Right atrium auricular region (tissue), 2 donors: ENCODE data around the gene PGM2. TPM values are rescaled to one million over a fixed set of nuclear protein-coding genes. Genes with fewer than 3 reads are reported as not detected.

ENCODE experiments used
- DNase-seq: peaks from one replicate; pipeline ENCODE4 v3.0.0-alpha.2; 2019; ENCODE audit warnings: low spot score
- H3K27ac ChIP-seq, 2 donors: fragments of 200-600 bp; sonication (generic); 1 replicate in 1 of 2; 2 replicates in 1 of 2; pipeline ENCODE4 v1.5.1; 2016 to 2019
- H3K27me3 ChIP-seq, 2 donors: fragments of 200-600 bp; sonication (generic); one replicate each; pipeline versions ENCODE4 v1.5.1 to v1.6.0; 2017 to 2019
- H3K36me3 ChIP-seq: fragments of 200-600 bp; sonication (generic); one replicate; pipeline ENCODE4 v1.5.1; 2016
- H3K4me1 ChIP-seq, 2 donors: fragments of 200-600 bp; sonication (generic); one replicate each; pipeline versions ENCODE4 v1.5.1 to v1.6.0; 2017 to 2019
- H3K4me3 ChIP-seq, 2 donors: fragments of 200-600 bp; sonication (generic); 1 replicate in 1 of 2; 2 replicates in 1 of 2; pipeline ENCODE4 v1.5.1; 2017 to 2019; ENCODE audit warnings: mild to moderate bottlenecking in 1 of 2, moderate library complexity in 1 of 2
- H3K9me3 ChIP-seq, 2 donors: fragments of 200-600 bp; sonication (generic); one replicate each; pipeline ENCODE4 v1.5.1; 2019
- total RNA-seq, 2 donors: library from RNA; depleted of rRNA; stranded (reverse); fragments of >200 nt; gene quantifications; one replicate each; pipeline ENCODE4 v1.1.0, GENCODE V29; 2016
- TF ChIP-seq, protein P1 (sequence below), 2 donors: fragments of 200-600 bp; sonication (generic); IDR thresholded peaks; one replicate each; pipeline ENCODE4 v1.5.1; 2019; ENCODE audit warnings: antibody characterized with exemption in 2 of 2

The PGM2 gene
- total RNA-seq, 2 donors from 2014 or later = 10.7 to 11.7 TPM

DNA sequence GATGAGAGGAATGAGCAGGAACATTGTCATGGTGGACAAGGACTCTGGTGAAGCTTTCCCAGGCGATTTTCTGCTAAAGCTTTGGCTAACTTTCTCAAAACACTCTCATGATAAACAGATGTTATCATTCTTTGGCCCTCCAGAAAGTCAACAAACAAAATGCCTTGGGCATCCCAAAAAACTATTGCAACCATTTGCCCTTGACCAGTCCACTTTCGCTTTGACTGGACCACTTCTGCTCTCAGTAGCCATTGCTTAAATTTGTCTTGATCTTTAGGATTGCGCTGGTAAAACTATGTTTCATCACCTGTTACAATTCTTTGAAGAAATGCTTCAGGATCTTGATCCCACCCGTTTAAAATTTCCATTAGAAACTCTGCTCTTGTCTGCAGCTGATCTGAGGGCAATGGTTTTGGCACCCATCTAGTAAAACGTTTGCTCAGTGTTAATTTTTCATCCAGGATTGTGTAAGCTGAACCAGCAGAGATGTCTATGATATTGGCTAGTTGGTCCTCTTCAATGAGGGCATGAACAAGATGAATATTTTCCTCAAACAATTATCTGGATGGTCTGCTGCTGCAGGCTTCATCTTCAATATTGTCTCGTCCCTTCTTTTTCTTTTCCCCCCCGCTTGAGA, 79.2 kb downstream of the PGM2 start:
- DNase-seq = no peak
- TF ChIP-seq, protein P1, sequence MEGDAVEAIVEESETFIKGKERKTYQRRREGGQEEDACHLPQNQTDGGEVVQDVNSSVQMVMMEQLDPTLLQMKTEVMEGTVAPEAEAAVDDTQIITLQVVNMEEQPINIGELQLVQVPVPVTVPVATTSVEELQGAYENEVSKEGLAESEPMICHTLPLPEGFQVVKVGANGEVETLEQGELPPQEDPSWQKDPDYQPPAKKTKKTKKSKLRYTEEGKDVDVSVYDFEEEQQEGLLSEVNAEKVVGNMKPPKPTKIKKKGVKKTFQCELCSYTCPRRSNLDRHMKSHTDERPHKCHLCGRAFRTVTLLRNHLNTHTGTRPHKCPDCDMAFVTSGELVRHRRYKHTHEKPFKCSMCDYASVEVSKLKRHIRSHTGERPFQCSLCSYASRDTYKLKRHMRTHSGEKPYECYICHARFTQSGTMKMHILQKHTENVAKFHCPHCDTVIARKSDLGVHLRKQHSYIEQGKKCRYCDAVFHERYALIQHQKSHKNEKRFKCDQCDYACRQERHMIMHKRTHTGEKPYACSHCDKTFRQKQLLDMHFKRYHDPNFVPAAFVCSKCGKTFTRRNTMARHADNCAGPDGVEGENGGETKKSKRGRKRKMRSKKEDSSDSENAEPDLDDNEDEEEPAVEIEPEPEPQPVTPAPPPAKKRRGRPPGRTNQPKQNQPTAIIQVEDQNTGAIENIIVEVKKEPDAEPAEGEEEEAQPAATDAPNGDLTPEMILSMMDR (IDR thresholded peaks at IDR 0.05) = no peak

DNA sequence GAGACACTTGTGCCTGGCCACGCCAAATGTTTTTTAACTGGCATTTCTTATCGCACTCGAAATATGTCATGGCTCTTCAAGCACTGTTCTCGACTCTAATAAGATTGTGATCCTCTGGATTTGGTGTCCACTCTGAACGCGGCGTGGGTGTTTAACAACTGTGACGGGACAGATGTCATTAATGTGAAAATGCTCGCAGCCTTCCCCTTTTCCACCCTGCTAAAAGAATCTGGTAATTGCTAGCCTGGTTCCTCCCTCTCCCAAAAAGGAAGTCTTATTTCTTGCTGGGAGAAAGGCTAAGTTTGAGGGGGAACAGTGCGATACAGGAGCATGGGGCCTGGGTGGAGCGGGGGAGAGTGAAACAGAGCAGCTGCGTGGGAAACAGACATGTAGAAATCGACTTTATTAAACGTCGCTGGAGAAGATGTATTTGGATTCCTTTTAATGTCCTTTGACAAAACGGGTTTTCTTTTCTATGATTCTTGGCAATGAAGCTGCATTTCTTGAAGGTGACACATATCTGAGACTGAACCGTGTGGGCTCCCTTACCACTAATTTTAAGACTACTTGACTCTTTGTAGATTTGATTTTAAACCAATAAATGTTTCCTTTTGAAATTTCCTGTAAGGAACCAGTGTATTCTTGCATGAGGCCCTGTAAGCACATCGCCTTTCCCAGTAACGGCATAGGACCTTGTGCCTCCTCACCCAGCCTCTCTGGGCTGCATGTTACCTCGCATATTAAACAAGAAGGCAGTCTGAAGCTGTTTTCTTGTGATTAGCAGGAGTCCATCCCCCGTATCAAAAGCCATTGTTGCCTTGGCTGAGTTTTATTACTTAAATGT, 82.2 kb downstream of the PGM2 start:
- TF ChIP-seq, protein P1 (IDR thresholded peaks at IDR 0.05) = no peak
- peaks cover 0 to 41% of the 10 kb centered on the region in 2 donors for H3K4me1 ChIP-seq
- peak overlapping the region; percentile 79 to 90 for H3K27ac ChIP-seq
- H3K36me3 ChIP-seq = no peaks in the 10 kb centered on the region
- no peaks in the 10 kb centered on the region for H3K9me3 ChIP-seq
- no peak for DNase-seq
- H3K4me3 ChIP-seq = peak overlapping the region; percentile 6 to 33
- H3K27me3 ChIP-seq = no peaks in the 10 kb centered on the region

More for the DNA sequence above, 79.2 kb downstream of the PGM2 start:
- Histone ChIP-seq H3K27ac (no peak overlapping the region), H3K36me3 (peaks cover 4% of the 10 kb centered on the region), H3K27me3 (no peaks in the 10 kb centered on the region), H3K9me3 (no peaks in the 10 kb centered on the region), H3K4me1 (peaks cover 0 to 43% of the 10 kb centered on the region in 2 donors), H3K4me3 (no peak overlapping the region)

DNA sequence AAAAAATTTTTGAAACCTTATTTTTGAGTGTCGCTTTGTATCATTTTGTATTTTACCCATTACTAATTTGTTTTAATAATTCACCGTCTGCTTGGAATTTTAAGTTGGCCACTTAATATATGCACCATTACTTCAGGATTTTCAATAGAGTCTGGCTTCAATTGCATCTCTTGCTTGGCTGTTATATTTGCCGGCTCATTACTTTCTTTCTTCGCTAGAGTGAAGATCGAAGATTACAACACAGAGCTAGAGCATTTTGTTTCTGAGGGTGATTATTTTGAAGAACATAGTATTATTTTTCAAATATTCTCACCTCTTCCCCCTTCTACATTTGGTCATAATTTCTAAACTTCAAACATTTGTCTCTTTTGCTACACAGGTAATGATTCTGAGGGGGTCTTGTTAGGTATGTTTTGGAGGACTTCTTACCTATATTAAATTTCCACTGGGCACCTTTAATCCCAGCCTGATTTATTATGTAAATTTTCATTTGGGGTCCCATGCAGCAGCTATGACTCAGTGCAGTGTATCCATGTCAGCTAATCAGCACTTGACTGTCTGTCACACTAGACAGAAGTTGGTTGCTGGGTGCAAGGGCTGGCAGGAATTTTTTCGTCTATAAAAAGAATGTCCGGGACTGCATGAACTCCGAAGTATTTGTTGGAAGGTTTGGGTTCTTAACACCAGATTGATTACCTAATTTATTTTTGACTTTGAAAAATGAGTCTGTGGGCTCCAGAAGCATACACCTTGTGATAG, 83.0 kb downstream of the PGM2 start:
- TF ChIP-seq, protein P1 (IDR thresholded peaks at IDR 0.05) = no peak
- Histone ChIP-seq H3K4me3 (peak overlapping the region; percentile 6 to 33), H3K4me1 (peaks cover 0 to 38% of the 10 kb centered on the region in 2 donors), H3K9me3 (no peaks in the 10 kb centered on the region), H3K36me3 (no peaks in the 10 kb centered on the region), H3K27me3 (no peaks in the 10 kb centered on the region), H3K27ac (peak overlapping the region; percentile 79 to 90)
- no peak for DNase-seq

DNA sequence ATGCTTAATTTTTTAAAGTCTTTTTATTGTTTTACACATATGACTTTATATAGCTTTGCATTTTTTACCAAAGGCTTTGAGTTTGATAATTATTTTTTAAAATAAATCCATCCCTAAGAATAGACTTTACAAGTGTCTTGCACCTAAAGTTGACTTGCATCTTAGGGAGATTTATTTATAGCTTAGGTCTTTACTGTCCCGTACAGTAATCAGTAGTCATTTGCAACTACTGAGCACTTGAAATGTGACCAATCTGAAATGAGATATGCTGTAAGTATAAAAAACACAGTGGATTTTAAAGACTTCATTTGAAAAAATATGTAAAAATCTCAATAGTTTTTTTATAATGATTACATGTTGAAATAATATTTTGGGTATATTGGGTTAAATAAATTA, 83.6 kb downstream of the PGM2 start:
- H3K27ac ChIP-seq = peak overlapping the region; percentile 79 to 90
- no peak for DNase-seq

More for the DNA sequence above, 83.6 kb downstream of the PGM2 start:
- TF ChIP-seq, protein P1 (IDR thresholded peaks at IDR 0.05) = no peak
- H3K27me3 ChIP-seq = no peaks in the 10 kb centered on the region
- H3K4me3 ChIP-seq = no peak overlapping the region
- peaks cover 0 to 38% of the 10 kb centered on the region in 2 donors for H3K4me1 ChIP-seq
- H3K9me3 ChIP-seq = no peaks in the 10 kb centered on the region
- no peaks in the 10 kb centered on the region for H3K36me3 ChIP-seq

Other genes starting within 250 kb of the PGM2 start
- 10 to 100 TPM; 25.3 to 33.9 TPM for gene RELL1, start 140.3 kb upstream of the PGM2 start, total RNA-seq
- gene TBC1D1, start 64.4 kb downstream of the PGM2 start, total RNA-seq = 100 to 1,000 TPM; 139 to 220 TPM
- gene PTTG2, start 133.7 kb downstream of the PGM2 start, total RNA-seq = 1 to 10 TPM in 1 of 2 donors, not detected in 1; 3.6 TPM